ENCODE data around the gene BEND5. TPM values are rescaled to one million over a fixed set of nuclear protein-coding genes. Genes with fewer than 3 reads are reported as not detected.

BEND5 gene
- total RNA-seq, 1 experiment from 2014 or later = 0.39 TPM

GRCh38 chr1:48680411-48681035 lies 96.2 kb downstream of the BEND5 start:
- DNase-seq (ENCODE audit: low read depth) = peak; percentile 40

- DNase-seq (ENCODE audit: low read depth) = no peak
Measured at GRCh38 chr1:48679859-48680258, 96.8 kb downstream of the BEND5 start.

GRCh38 chr1:48678710-48679505 lies 97.8 kb downstream of the BEND5 start:
- no peak for DNase-seq (ENCODE audit: low read depth)
